ENCODE data around the gene SVIL.

Gene SVIL

GRCh38 chr10:29533696-29534285, 101.0 kb downstream of the SVIL start:
- no peak overlapping the region for H3K27ac Mint-ChIP-seq
- no peaks in the 10 kb centered on the region for H3K27me3 Mint-ChIP-seq
- no peaks in the 10 kb centered on the region for H3K9me3 Mint-ChIP-seq
- no peaks in the 10 kb centered on the region for H3K36me3 Mint-ChIP-seq
- no peak for DNase-seq
- CTCF ChIA-PET = interaction anchor here (1.6 kb wide), 2 partner anchors 36 to 37 kb away, joined by 3 to 5 read pairs; no protein-coding TSS in a partner anchor
- no peaks in the 10 kb centered on the region for H3K4me1 Mint-ChIP-seq
- no peak overlapping the region for H3K4me3 Mint-ChIP-seq

GRCh38 chr10:29533046-29533445, 101.7 kb downstream of the SVIL start:
- H3K27me3 Mint-ChIP-seq = no peaks in the 10 kb centered on the region
- H3K9me3 Mint-ChIP-seq = no peaks in the 10 kb centered on the region
- H3K4me3 Mint-ChIP-seq = no peak overlapping the region
- H3K4me1 Mint-ChIP-seq = no peaks in the 10 kb centered on the region
- H3K27ac Mint-ChIP-seq = no peak overlapping the region
- no peaks in the 10 kb centered on the region for H3K36me3 Mint-ChIP-seq
- DNase-seq = no peak
- CTCF ChIA-PET = interaction anchor here (1.1 to 1.6 kb wide), 3 partner anchors 20 to 59 kb away, joined by 3 read pairs; no protein-coding TSS in a partner anchor

- Mint-ChIP-seq H3K4me1 (no peaks in the 10 kb centered on the region), H3K36me3 (no peaks in the 10 kb centered on the region), H3K9me3 (no peaks in the 10 kb centered on the region), H3K27me3 (no peaks in the 10 kb centered on the region), H3K4me3 (no peak overlapping the region), H3K27ac (no peak overlapping the region)
- DNase-seq = no peak
- CTCF ChIA-PET = interaction anchor here (0.5 to 1.5 kb wide), 3 partner anchors 19 to 1040 kb away, joined by 3 to 4 read pairs (median 3); no protein-coding TSS in a partner anchor
These were observed 102.4 kb downstream of the SVIL start for GRCh38 chr10:29532256-29532878.

GRCh38 chr10:29530112-29530976, 104.4 kb downstream of the SVIL start:
- CTCF ChIA-PET = no interaction called here
- Mint-ChIP-seq H3K4me1 (no peaks in the 10 kb centered on the region), H3K27me3 (no peaks in the 10 kb centered on the region), H3K9me3 (no peaks in the 10 kb centered on the region), H3K4me3 (no peak overlapping the region), H3K27ac (no peak overlapping the region), H3K36me3 (no peaks in the 10 kb centered on the region)
- no peak for DNase-seq

- H3K36me3 Mint-ChIP-seq = peaks cover 2% of the 10 kb centered on the region
- H3K27me3 Mint-ChIP-seq = no peaks in the 10 kb centered on the region
These were observed 105.6 kb downstream of the SVIL start for GRCh38 chr10:29529146-29529545.

GRCh38 chr10:29525762-29526161, 109.0 kb downstream of the SVIL start:
- Mint-ChIP-seq H3K9me3 (no peaks in the 10 kb centered on the region), H3K4me3 (no peak overlapping the region), H3K27ac (no peak overlapping the region), H3K36me3 (peaks cover 21% of the 10 kb centered on the region), H3K4me1 (peaks cover 11% of the 10 kb centered on the region), H3K27me3 (no peaks in the 10 kb centered on the region)
- CTCF ChIA-PET = interaction anchor here (0.9 to 6.1 kb wide), 2 partner anchors 9 to 12 kb away, joined by 4 to 29 read pairs; no protein-coding TSS in a partner anchor
- DNase-seq = no peak

More at GRCh38 chr10:29529146-29529545, 105.6 kb downstream of the SVIL start:
- Mint-ChIP-seq H3K4me3 (no peak overlapping the region), H3K4me1 (no peaks in the 10 kb centered on the region), H3K27ac (no peak overlapping the region), H3K9me3 (no peaks in the 10 kb centered on the region)
- DNase-seq = no peak
- CTCF ChIA-PET = interaction anchor here (0.7 kb wide), 1 partner anchor 10 kb away, joined by 3 read pairs; no protein-coding TSS in a partner anchor

- H3K9me3 Mint-ChIP-seq = no peaks in the 10 kb centered on the region
- no peak for DNase-seq
- no peak overlapping the region for H3K4me3 Mint-ChIP-seq
- no peaks in the 10 kb centered on the region for H3K27me3 Mint-ChIP-seq
- CTCF ChIA-PET = interaction anchor here (6.1 kb wide), 1 partner anchor 11 kb away, joined by 29 read pairs; no protein-coding TSS in a partner anchor
- H3K4me1 Mint-ChIP-seq = peaks cover 11% of the 10 kb centered on the region
- H3K36me3 Mint-ChIP-seq = peaks cover 21% of the 10 kb centered on the region
- H3K27ac Mint-ChIP-seq = no peak overlapping the region
These were observed 110.1 kb downstream of the SVIL start for GRCh38 chr10:29524720-29525119.

- Mint-ChIP-seq H3K36me3 (peaks cover 21% of the 10 kb centered on the region), H3K4me3 (no peak overlapping the region), H3K4me1 (peaks cover 11% of the 10 kb centered on the region), H3K27ac (no peak overlapping the region), H3K9me3 (no peaks in the 10 kb centered on the region), H3K27me3 (no peaks in the 10 kb centered on the region)
- CTCF ChIA-PET = interaction anchor here (6.1 kb wide), 1 partner anchor 11 kb away, joined by 29 read pairs; no protein-coding TSS in a partner anchor
- no peak for DNase-seq
These were observed 110.5 kb downstream of the SVIL start for GRCh38 chr10:29524294-29524693.

GRCh38 chr10:29522918-29523317, 111.9 kb downstream of the SVIL start:
- Mint-ChIP-seq H3K27me3 (no peaks in the 10 kb centered on the region), H3K4me1 (peaks cover 11% of the 10 kb centered on the region), H3K4me3 (no peak overlapping the region), H3K36me3 (peaks cover 21% of the 10 kb centered on the region), H3K27ac (no peak overlapping the region), H3K9me3 (no peaks in the 10 kb centered on the region)
- CTCF ChIA-PET = interaction anchor here (1.7 to 6.1 kb wide), 2 partner anchors 10 to 68 kb away, joined by 5 to 29 read pairs; no protein-coding TSS in a partner anchor
- DNase-seq = no peak

- no peak for DNase-seq
- Mint-ChIP-seq H3K4me1 (peaks cover 11% of the 10 kb centered on the region), H3K4me3 (no peak overlapping the region), H3K27ac (peak overlapping the region; percentile 21), H3K9me3 (no peaks in the 10 kb centered on the region), H3K36me3 (peaks cover 21% of the 10 kb centered on the region), H3K27me3 (no peaks in the 10 kb centered on the region)
- CTCF ChIA-PET = interaction anchor here (1.7 to 6.1 kb wide), 2 partner anchors 9 to 69 kb away, joined by 5 to 29 read pairs; no protein-coding TSS in a partner anchor
These were observed 112.5 kb downstream of the SVIL start for GRCh38 chr10:29522061-29522855.

GRCh38 chr10:29519659-29520058, 115.1 kb downstream of the SVIL start:
- H3K36me3 Mint-ChIP-seq = peaks cover 21% of the 10 kb centered on the region
- CTCF ChIA-PET = interaction anchor here (0.7 to 1.0 kb wide), 3 partner anchors 10 to 25 kb away, joined by 3 read pairs; no protein-coding TSS in a partner anchor

GRCh38 chr10:29517352-29517923, 117.3 kb downstream of the SVIL start:
- no peak overlapping the region for H3K4me3 Mint-ChIP-seq
- DNase-seq = peak; percentile 29
- peaks cover 11% of the 10 kb centered on the region for H3K36me3 Mint-ChIP-seq
- H3K27me3 Mint-ChIP-seq = no peaks in the 10 kb centered on the region
- CTCF ChIA-PET = interaction anchor here (1.1 to 1.9 kb wide), 5 partner anchors 8 to 123 kb away, joined by 3 to 5 read pairs (median 4); no protein-coding TSS in a partner anchor
- H3K9me3 Mint-ChIP-seq = no peaks in the 10 kb centered on the region
- no peak overlapping the region for H3K27ac Mint-ChIP-seq
- H3K4me1 Mint-ChIP-seq = peaks cover 4% of the 10 kb centered on the region

More at GRCh38 chr10:29519659-29520058, 115.1 kb downstream of the SVIL start:
- no peaks in the 10 kb centered on the region for H3K9me3 Mint-ChIP-seq
- H3K27me3 Mint-ChIP-seq = no peaks in the 10 kb centered on the region
- H3K4me1 Mint-ChIP-seq = peaks cover 11% of the 10 kb centered on the region
- no peak overlapping the region for H3K27ac Mint-ChIP-seq
- no peak for DNase-seq
- no peak overlapping the region for H3K4me3 Mint-ChIP-seq

Data from activated naive CD4-positive, alpha-beta T cell treated with anti-CD3 and anti-CD28 coated beads, Interleukin-2, amount 10 ng/mL, durations not matched to agents 7 days and 5 days (primary cell).